NCI-H187 (cell line): ENCODE data around the gene FKRP.

ENCODE experiments used
- DNase-seq, 2 experiments: peaks; one replicate each; lab custom pipeline; 2025; lab: John Stamatoyannopoulos, UW

Gene FKRP

GRCh38 chr19:46719629-46720502 is 26.0 kb upstream of the FKRP start:
- no peak for DNase-seq

- no peak for DNase-seq
These were observed 25.2 kb upstream of the FKRP start for GRCh38 chr19:46720503-46721239.

GRCh38 chr19:46721269-46722003 is 24.4 kb upstream of the FKRP start:
- DNase-seq = no peak

GRCh38 chr19:46722004-46722380 is 23.9 kb upstream of the FKRP start:
- DNase-seq = no peak

GRCh38 chr19:46722421-46723022 is 23.3 kb upstream of the FKRP start:
- DNase-seq = no peak

- DNase-seq = no peak
These were observed 22.8 kb upstream of the FKRP start for GRCh38 chr19:46723023-46723461.

GRCh38 chr19:46723471-46723870 is 22.4 kb upstream of the FKRP start:
- no peak for DNase-seq

GRCh38 chr19:46724468-46724867 is 21.4 kb upstream of the FKRP start:
- DNase-seq = no peak

- no peak for DNase-seq
These were observed 20.6 kb upstream of the FKRP start for GRCh38 chr19:46725036-46725820.

GRCh38 chr19:46725859-46726393 is 19.9 kb upstream of the FKRP start:
- DNase-seq = no peak

GRCh38 chr19:46726551-46726950 is 19.3 kb upstream of the FKRP start:
- DNase-seq = no peak

GRCh38 chr19:46726971-46727501 is 18.8 kb upstream of the FKRP start:
- DNase-seq = no peak

GRCh38 chr19:46727757-46728156 is 18.1 kb upstream of the FKRP start:
- no peak for DNase-seq

- DNase-seq = no peak
These were observed 17.6 kb upstream of the FKRP start for GRCh38 chr19:46728208-46728607.

- DNase-seq = peak in 1 of 2 experiments; percentile 28
These were observed 17.0 kb upstream of the FKRP start for GRCh38 chr19:46728693-46729339.

GRCh38 chr19:46729696-46730095 is 16.2 kb upstream of the FKRP start:
- no peak for DNase-seq

GRCh38 chr19:46730187-46730586 is 15.7 kb upstream of the FKRP start:
- DNase-seq = no peak

GRCh38 chr19:46730595-46730994 is 15.3 kb upstream of the FKRP start:
- no peak for DNase-seq

- no peak for DNase-seq
These were observed 14.8 kb upstream of the FKRP start for GRCh38 chr19:46731007-46731501.

GRCh38 chr19:46731584-46731983 is 14.3 kb upstream of the FKRP start:
- DNase-seq = no peak
